ENCODE results near the gene DNAJC5.

- no peak for TF ChIP-seq EZH2 (IDR thresholded peaks at IDR 0.05; ENCODE audit: borderline replicate concordance, insufficient read depth, low read depth, low read length, poor library complexity, severe bottlenecking)
- TF ChIP-seq CTCF (IDR thresholded peaks at IDR 0.05): no peak
These were observed 36.8 kb downstream of the DNAJC5 start for GRCh38 chr20:63931735-63932134.

Data from B cell (primary cell).